OCI-LY3 (cell line): ENCODE measurements around the gene OR1F1.
"Not testable (repeated sequence)": the region's sequence is repeated elsewhere in the genome, so short reads cannot be mapped to it uniquely, and the experiment has no call there.

Experiments used
- H2AFZ ChIP-seq: fragments of 200-600, 300-600 bp; shearing (Covaris generic); 2 replicates; pipeline ENCODE4 v1.6.0; 2014; ENCODE audit warnings: antibody characterized with exemption, low read depth, low read length
- H3K27ac ChIP-seq: fragments of 200-600, 300-600 bp; sonication (generic); 2 replicates; pipeline ENCODE4 v1.5.1; 2014; ENCODE audit warnings: mild to moderate bottlenecking, low read length, moderate library complexity, mixed read lengths
- H3K27me3 ChIP-seq: fragments of 200-600, 300-600 bp; sonication (generic); 2 replicates; pipeline ENCODE4 v1.6.1; 2014; ENCODE audit warnings: low read depth, low read length, mixed read lengths
- H3K36me3 ChIP-seq: fragments of 200-600, 300-600 bp; sonication (generic); replicated peaks from 2 replicates; pipeline ENCODE3; 2014; ENCODE audit warnings: low read depth, low read length, mixed read lengths
- H3K4me1 ChIP-seq: fragments of 300-600, 200-600 bp; sonication (generic); 2 replicates; pipeline ENCODE4 v1.6.1; 2014; ENCODE audit warnings: low read length, mixed read lengths
- H3K4me2 ChIP-seq: fragments of 200-600, 300-600 bp; sonication (generic); 2 replicates; pipeline ENCODE4 v1.6.1; 2014; ENCODE audit warnings: low read length, mixed read lengths
- H3K4me3 ChIP-seq: fragments of 300-600, 200-600 bp; sonication (generic); 2 replicates; pipeline ENCODE4 v1.5.1; 2014; ENCODE audit warnings: antibody characterized with exemption, mild to moderate bottlenecking, low read length, moderate library complexity
- H3K79me2 ChIP-seq: fragments of 300-600, 200-600 bp; shearing (Covaris generic); 2 replicates; pipeline ENCODE4 v1.6.1; 2014; ENCODE audit warnings: mild to moderate bottlenecking, low read length, mixed read lengths
- H3K9ac ChIP-seq: fragments of 300-600, 200-600 bp; shearing (Covaris generic); 2 replicates; pipeline ENCODE4 v1.6.0; 2014; ENCODE audit warnings: mild to moderate bottlenecking, low read length, moderate library complexity
- H3K9me3 ChIP-seq: fragments of 200-600, 300-600 bp; shearing (Covaris generic); 2 replicates; pipeline ENCODE4 v1.6.1; 2014; ENCODE audit warnings: low read length, mixed read lengths; ENCODE audit not compliant: insufficient read depth
- H4K20me1 ChIP-seq: fragments of 200-600, 300-600 bp; sonication (generic); 2 replicates; pipeline ENCODE4 v1.6.1; 2016; ENCODE audit warnings: low read length, mixed read lengths; ENCODE audit not compliant: insufficient read depth
- CTCF ChIP-seq: fragments of 200-600, 300-600 bp; sonication (generic); IDR thresholded peaks from 2 replicates; pipeline ENCODE4 v1.5.1; 2014; ENCODE audit warnings: antibody characterized with exemption, low read length, low read depth
- EZH2phosphoT487 ChIP-seq: fragments of 200-600 bp; shearing (Covaris generic); IDR thresholded peaks from 2 replicates; pipeline ENCODE4 v1.6.1; 2018; ENCODE audit warnings: antibody characterized with exemption, mixed run types, low read depth

OR1F1 gene

GRCh38 chr16:3195975-3196374 is 8.0 kb downstream of the OR1F1 start:
- Histone ChIP-seq H3K27ac (no peak overlapping the region), H3K9ac (no peak overlapping the region), H3K4me3 (no peak overlapping the region), H3K79me2 (no peaks in the 10 kb centered on the region), H2AFZ (no peak overlapping the region), H3K4me2 (no peak overlapping the region), H3K9me3 (no peaks in the 10 kb centered on the region), H4K20me1 (no peaks in the 10 kb centered on the region), H3K4me1 (no peaks in the 10 kb centered on the region), H3K27me3 (no peaks in the 10 kb centered on the region), H3K36me3 (no peaks in the 10 kb centered on the region)
- TF ChIP-seq CTCF (no peak), EZH2phosphoT487 (no peak)

GRCh38 chr16:3197694-3198333 is 9.8 kb downstream of the OR1F1 start:
- not testable (repeated sequence) for H2AFZ ChIP-seq, H3K9me3 ChIP-seq, H3K36me3 ChIP-seq, H3K27ac ChIP-seq, H3K4me1 ChIP-seq, H3K27me3 ChIP-seq, H4K20me1 ChIP-seq, H3K9ac ChIP-seq, H3K4me3 ChIP-seq, H3K4me2 ChIP-seq, H3K79me2 ChIP-seq

GRCh38 chr16:3198334-3199072 is 10.5 kb downstream of the OR1F1 start:
- no peak for TF ChIP-seq CTCF
- no peak for TF ChIP-seq EZH2phosphoT487
- Histone ChIP-seq H3K9ac (no peak overlapping the region), H3K36me3 (no peaks in the 10 kb centered on the region), H3K79me2 (no peaks in the 10 kb centered on the region), H3K27me3 (no peaks in the 10 kb centered on the region), H4K20me1 (no peaks in the 10 kb centered on the region), H3K4me1 (no peaks in the 10 kb centered on the region), H3K9me3 (no peaks in the 10 kb centered on the region), H3K4me3 (no peak overlapping the region), H3K4me2 (no peak overlapping the region), H3K27ac (no peak overlapping the region), H2AFZ (no peak overlapping the region)

DNA sequence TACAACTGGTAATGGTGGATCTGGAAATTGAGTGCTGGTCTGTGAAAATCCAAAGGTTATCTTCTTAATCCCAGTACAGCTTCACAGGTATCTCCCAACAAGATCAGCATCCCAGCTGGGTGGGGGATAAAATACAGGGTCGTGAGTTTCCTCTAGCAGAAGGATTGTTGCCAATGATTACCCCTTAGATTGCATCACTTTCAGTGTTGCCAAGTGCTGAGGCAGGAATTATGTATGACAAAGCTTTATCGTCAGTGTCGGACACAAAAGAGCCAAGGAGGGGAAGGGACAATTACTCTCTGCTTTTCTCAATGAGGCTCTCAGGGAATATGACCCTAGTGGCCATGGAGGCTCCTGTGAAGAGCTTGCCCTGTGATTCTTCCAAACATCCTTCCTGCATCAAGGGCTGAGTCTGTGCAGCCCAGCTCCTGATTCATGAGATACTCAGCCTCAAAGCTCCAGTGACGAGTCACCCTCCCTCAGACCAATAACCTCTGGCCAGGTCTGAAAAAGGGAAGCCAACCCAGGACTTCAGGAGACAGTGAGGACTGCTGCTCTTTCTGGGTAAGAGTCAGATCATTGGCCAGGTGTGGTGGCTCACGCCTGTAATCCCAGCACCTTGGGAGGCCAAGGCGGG is 15.0 kb downstream of the OR1F1 start:
- no peak overlapping the region for H3K4me2 ChIP-seq
- H3K4me3 ChIP-seq = no peak overlapping the region
- no peak overlapping the region for H3K27ac ChIP-seq
- H3K27me3 ChIP-seq = peaks cover 7% of the 10 kb centered on the region
- no peaks in the 10 kb centered on the region for H3K79me2 ChIP-seq
- no peaks in the 10 kb centered on the region for H3K36me3 ChIP-seq
- no peaks in the 10 kb centered on the region for H4K20me1 ChIP-seq
- H3K9ac ChIP-seq = no peak overlapping the region
- TF ChIP-seq CTCF = no peak
- no peak overlapping the region for H2AFZ ChIP-seq
- H3K4me1 ChIP-seq = no peaks in the 10 kb centered on the region
- no peaks in the 10 kb centered on the region for H3K9me3 ChIP-seq

GRCh38 chr16:3205939-3206338 is 17.9 kb downstream of the OR1F1 start:
- not testable (repeated sequence) for H3K36me3 ChIP-seq, H3K9me3 ChIP-seq, H2AFZ ChIP-seq, H3K27me3 ChIP-seq, H3K4me2 ChIP-seq, H3K4me1 ChIP-seq, H4K20me1 ChIP-seq, H3K9ac ChIP-seq, H3K79me2 ChIP-seq, H3K4me3 ChIP-seq, H3K27ac ChIP-seq
